GM23338 (cell line): Measurements from ENCODE around the gene SRSF1. TPM values are rescaled to one million over a fixed set of nuclear protein-coding genes. Genes with fewer than 3 reads are reported as not detected.

Experiments used
- ATAC-seq: fragments of 200-7000 bp; cut with Tn5 transposase; 3 replicates; pipeline ENCODE4 v1.9.1; 2020
- DNase-seq: peaks from one replicate; pipeline ENCODE4 v3.0.0-alpha.2; 2015; ENCODE audit warnings: low spot score
- H2AFZ ChIP-seq: fragments of 200-600 bp; sonication (generic); 2 replicates; pipeline ENCODE4 v1.8.0; 2016; ENCODE audit warnings: antibody characterized with exemption, mild to moderate bottlenecking, moderate library complexity
- H3F3A ChIP-seq: fragments of 200-600 bp; sonication (generic); replicated peaks from 2 replicates; pipeline ENCODE4 v1.8.0; 2017; ENCODE audit warnings: antibody characterized with exemption, mixed run types, low read depth
- H3K27ac ChIP-seq: fragments of 200-600 bp; sonication (generic); 2 replicates; pipeline ENCODE4 v1.6.1; 2016; ENCODE audit warnings: low read depth
- H3K27me3 ChIP-seq: fragments of 200-600 bp; sonication (generic); 2 replicates; pipeline ENCODE4 v1.8.0; 2016; ENCODE audit warnings: mild to moderate bottlenecking, mixed run types, moderate library complexity; ENCODE audit not compliant: insufficient read depth
- H3K36me3 ChIP-seq: fragments of 200-600 bp; sonication (generic); 2 replicates; pipeline ENCODE4 v1.8.0; 2016; ENCODE audit warnings: mild to moderate bottlenecking; ENCODE audit not compliant: insufficient read depth
- H3K4me1 ChIP-seq: fragments of 200-600 bp; sonication (generic); 2 replicates; pipeline ENCODE4 v1.8.0; 2016; ENCODE audit warnings: mild to moderate bottlenecking, moderate library complexity; ENCODE audit not compliant: insufficient read depth
- H3K4me2 ChIP-seq: fragments of 200-600 bp; sonication (generic); 2 replicates; pipeline ENCODE4 v1.7.1; 2017; ENCODE audit warnings: mixed run types
- H3K4me3 ChIP-seq: fragments of 200-600 bp; sonication (generic); 2 replicates; pipeline ENCODE4 v1.6.1; 2016; ENCODE audit warnings: mixed run types
- H3K79me2 ChIP-seq: fragments of 200-600 bp; sonication (generic); replicated peaks from 2 replicates; pipeline ENCODE4 v1.8.0; 2017; ENCODE audit warnings: mild to moderate bottlenecking; ENCODE audit not compliant: insufficient read depth
- H3K9me2 ChIP-seq: fragments of 200-600 bp; sonication (generic); 2 replicates; pipeline ENCODE4 v1.8.0; 2017; ENCODE audit not compliant: insufficient read depth
- H4K20me1 ChIP-seq: fragments of 200-600 bp; sonication (generic); replicated peaks from 2 replicates; pipeline ENCODE4 v1.8.0; 2017; ENCODE audit warnings: mild to moderate bottlenecking; ENCODE audit not compliant: insufficient read depth
- H3K27ac Mint-ChIP-seq: 2 replicates; pipeline ENCODE4 v1.8.0; 2020; ENCODE audit warnings: inconsistent platforms, mild to moderate bottlenecking, moderate library complexity, mixed read lengths
- H3K27me3 Mint-ChIP-seq: 3 replicates; pipeline ENCODE4 v1.8.0; 2022; ENCODE audit warnings: low read depth, mild to moderate bottlenecking, moderate library complexity, mixed read lengths, inconsistent platforms; ENCODE audit not compliant: insufficient read depth, poor library complexity
- H3K36me3 Mint-ChIP-seq: 3 replicates; pipeline ENCODE4 v1.8.0; 2021; ENCODE audit warnings: low read depth, mild to moderate bottlenecking, inconsistent platforms, moderate library complexity, mixed read lengths
- H3K4me1 Mint-ChIP-seq: 3 replicates; pipeline ENCODE4 v1.8.0; 2020; ENCODE audit warnings: mild to moderate bottlenecking, inconsistent platforms, mixed read lengths
- H3K4me3 Mint-ChIP-seq: 3 replicates; pipeline ENCODE4 v1.8.0; 2021; ENCODE audit warnings: moderate library complexity, mild to moderate bottlenecking, inconsistent platforms, mixed read lengths
- H3K9me3 Mint-ChIP-seq: 3 replicates; pipeline ENCODE4 v1.8.0; 2020; ENCODE audit warnings: moderate library complexity, mild to moderate bottlenecking, inconsistent platforms, mixed read lengths
- CREB1 ChIP-seq: fragments of 250-450 bp; sonication (Bioruptor Pico); IDR thresholded peaks from 2 replicates; pipeline ENCODE4 v1.5.0; 2020; ENCODE audit warnings: low read depth, mild to moderate bottlenecking, moderate library complexity
- EZH2 ChIP-seq: fragments of 200-600 bp; sonication (generic); IDR thresholded peaks from one replicate; pipeline ENCODE4 v1.8.0; 2017; ENCODE audit warnings: antibody characterized with exemption, mild to moderate bottlenecking, low read depth; ENCODE audit not compliant: unreplicated experiment
- EZH2phosphoT487 ChIP-seq: fragments of 200-600 bp; sonication (generic); IDR thresholded peaks from one replicate; pipeline ENCODE4 v1.8.1; 2018; ENCODE audit warnings: antibody characterized with exemption; ENCODE audit not compliant: unreplicated experiment
- JUNB ChIP-seq: IDR thresholded peaks from one replicate; pipeline ENCODE4 v1.6.1; 2016; ENCODE audit warnings: antibody characterized with exemption; ENCODE audit not compliant: unreplicated experiment
- NANOG ChIP-seq: IDR thresholded peaks from 2 replicates; pipeline ENCODE4 v1.6.1; 2016; ENCODE audit warnings: antibody characterized with exemption, borderline replicate concordance
- POLR2AphosphoS5 ChIP-seq: IDR thresholded peaks from 2 replicates; pipeline ENCODE4 v1.6.1; 2016; ENCODE audit warnings: antibody characterized with exemption, low read depth
- STAT1 ChIP-seq: IDR thresholded peaks from one replicate; pipeline ENCODE4 v1.6.1; 2016; ENCODE audit warnings: antibody characterized with exemption; ENCODE audit not compliant: unreplicated experiment
- ZNF114 ChIP-seq: fragments of 250-450 bp; sonication (Bioruptor Pico); IDR thresholded peaks from 2 replicates; pipeline ENCODE4 v1.5.0; 2020; ENCODE audit warnings: mild to moderate bottlenecking, moderate library complexity
- ZNF331 ChIP-seq: fragments of 250-450 bp; sonication (Bioruptor Pico); IDR thresholded peaks from 2 replicates; pipeline ENCODE4 v1.5.0; 2020; ENCODE audit warnings: low read depth, mild to moderate bottlenecking, moderate library complexity
- polyA plus RNA-seq: library from polyadenylated mRNA; unstranded; fragments of >200 nt; fragmentation: Nextera tagmentation; extraction: Ambion mirVana; gene quantifications from 2 replicates; pipeline ENCODE4 v1.2.1, GENCODE V29; 2016
- total RNA-seq: library from RNA; depleted of rRNA; stranded (reverse); fragments of >200 nt; shearing (Covaris generic); gene quantifications from 2 replicates; pipeline ENCODE4 v1.2.3, GENCODE V29; 2014
- TF ChIP-seq, protein P1 (sequence below): fragments of 250-450 bp; sonication (Bioruptor Pico); IDR thresholded peaks from 2 replicates; pipeline ENCODE4 v1.5.0; 2020; ENCODE audit warnings: mild to moderate bottlenecking, moderate library complexity
- TF ChIP-seq, protein P2 (sequence below), 2 experiments: fragments of 200-600 bp in 1 of 2; sonication (generic) in 1 of 2; conservative IDR thresholded peaks; 2 replicates each; pipeline versions ENCODE4 v1.5.1 to v1.6.1; 2016 to 2017; ENCODE audit warnings: antibody characterized with exemption in 2 of 2, low read depth in 2 of 2, mild to moderate bottlenecking in 2 of 2, moderate library complexity in 1 of 2
- TF ChIP-seq, protein P3 (sequence below): IDR thresholded peaks from 2 replicates; pipeline ENCODE4 v1.6.1; 2016; ENCODE audit warnings: antibody characterized with exemption
- TF ChIP-seq, protein P4 (sequence below): IDR thresholded peaks from one replicate; pipeline ENCODE4 v1.6.1; 2018; ENCODE audit warnings: antibody characterized with exemption; ENCODE audit not compliant: unreplicated experiment

The SRSF1 gene
- total and polyA plus RNA-seq, 2 experiments from 2014 or later = 413 to 584 TPM

DNA sequence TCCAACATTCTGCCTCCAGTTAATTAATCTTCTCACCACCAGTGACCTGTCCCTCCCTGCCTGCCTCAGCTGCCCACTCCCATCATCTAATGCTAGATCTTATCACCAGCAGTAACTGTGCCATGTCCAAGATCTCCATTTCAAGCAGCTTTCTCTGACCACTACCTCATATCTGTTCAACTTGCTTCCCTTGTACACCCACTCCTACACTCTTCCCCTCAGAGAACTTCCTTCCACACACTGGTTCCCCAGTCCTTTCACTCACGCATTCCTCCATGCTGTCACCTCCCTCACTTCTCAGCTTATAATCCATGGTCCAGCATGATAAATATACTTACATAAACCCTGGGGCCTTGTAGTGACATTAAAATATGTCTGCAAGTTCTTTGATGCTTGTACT lies 44.4 kb upstream of the SRSF1 start:
- no peak for DNase-seq
- no peak overlapping the region for H3K27ac Mint-ChIP-seq
- H3K9me3 Mint-ChIP-seq = no peaks in the 10 kb centered on the region
- H3K79me2 ChIP-seq = no peaks in the 10 kb centered on the region
- no peaks in the 10 kb centered on the region for H3K27me3 ChIP-seq
- TF ChIP-seq STAT1 (no peak), POLR2AphosphoS5 (no peak), ZNF331 (CRISPR knock-in tag) (no peak), ZNF114 (CRISPR knock-in tag) (no peak), EZH2phosphoT487 (no peak), EZH2 (no peak), NANOG (no peak), CREB1 (CRISPR knock-in tag) (no peak), JUNB (no peak)
- TF ChIP-seq, protein P1, sequence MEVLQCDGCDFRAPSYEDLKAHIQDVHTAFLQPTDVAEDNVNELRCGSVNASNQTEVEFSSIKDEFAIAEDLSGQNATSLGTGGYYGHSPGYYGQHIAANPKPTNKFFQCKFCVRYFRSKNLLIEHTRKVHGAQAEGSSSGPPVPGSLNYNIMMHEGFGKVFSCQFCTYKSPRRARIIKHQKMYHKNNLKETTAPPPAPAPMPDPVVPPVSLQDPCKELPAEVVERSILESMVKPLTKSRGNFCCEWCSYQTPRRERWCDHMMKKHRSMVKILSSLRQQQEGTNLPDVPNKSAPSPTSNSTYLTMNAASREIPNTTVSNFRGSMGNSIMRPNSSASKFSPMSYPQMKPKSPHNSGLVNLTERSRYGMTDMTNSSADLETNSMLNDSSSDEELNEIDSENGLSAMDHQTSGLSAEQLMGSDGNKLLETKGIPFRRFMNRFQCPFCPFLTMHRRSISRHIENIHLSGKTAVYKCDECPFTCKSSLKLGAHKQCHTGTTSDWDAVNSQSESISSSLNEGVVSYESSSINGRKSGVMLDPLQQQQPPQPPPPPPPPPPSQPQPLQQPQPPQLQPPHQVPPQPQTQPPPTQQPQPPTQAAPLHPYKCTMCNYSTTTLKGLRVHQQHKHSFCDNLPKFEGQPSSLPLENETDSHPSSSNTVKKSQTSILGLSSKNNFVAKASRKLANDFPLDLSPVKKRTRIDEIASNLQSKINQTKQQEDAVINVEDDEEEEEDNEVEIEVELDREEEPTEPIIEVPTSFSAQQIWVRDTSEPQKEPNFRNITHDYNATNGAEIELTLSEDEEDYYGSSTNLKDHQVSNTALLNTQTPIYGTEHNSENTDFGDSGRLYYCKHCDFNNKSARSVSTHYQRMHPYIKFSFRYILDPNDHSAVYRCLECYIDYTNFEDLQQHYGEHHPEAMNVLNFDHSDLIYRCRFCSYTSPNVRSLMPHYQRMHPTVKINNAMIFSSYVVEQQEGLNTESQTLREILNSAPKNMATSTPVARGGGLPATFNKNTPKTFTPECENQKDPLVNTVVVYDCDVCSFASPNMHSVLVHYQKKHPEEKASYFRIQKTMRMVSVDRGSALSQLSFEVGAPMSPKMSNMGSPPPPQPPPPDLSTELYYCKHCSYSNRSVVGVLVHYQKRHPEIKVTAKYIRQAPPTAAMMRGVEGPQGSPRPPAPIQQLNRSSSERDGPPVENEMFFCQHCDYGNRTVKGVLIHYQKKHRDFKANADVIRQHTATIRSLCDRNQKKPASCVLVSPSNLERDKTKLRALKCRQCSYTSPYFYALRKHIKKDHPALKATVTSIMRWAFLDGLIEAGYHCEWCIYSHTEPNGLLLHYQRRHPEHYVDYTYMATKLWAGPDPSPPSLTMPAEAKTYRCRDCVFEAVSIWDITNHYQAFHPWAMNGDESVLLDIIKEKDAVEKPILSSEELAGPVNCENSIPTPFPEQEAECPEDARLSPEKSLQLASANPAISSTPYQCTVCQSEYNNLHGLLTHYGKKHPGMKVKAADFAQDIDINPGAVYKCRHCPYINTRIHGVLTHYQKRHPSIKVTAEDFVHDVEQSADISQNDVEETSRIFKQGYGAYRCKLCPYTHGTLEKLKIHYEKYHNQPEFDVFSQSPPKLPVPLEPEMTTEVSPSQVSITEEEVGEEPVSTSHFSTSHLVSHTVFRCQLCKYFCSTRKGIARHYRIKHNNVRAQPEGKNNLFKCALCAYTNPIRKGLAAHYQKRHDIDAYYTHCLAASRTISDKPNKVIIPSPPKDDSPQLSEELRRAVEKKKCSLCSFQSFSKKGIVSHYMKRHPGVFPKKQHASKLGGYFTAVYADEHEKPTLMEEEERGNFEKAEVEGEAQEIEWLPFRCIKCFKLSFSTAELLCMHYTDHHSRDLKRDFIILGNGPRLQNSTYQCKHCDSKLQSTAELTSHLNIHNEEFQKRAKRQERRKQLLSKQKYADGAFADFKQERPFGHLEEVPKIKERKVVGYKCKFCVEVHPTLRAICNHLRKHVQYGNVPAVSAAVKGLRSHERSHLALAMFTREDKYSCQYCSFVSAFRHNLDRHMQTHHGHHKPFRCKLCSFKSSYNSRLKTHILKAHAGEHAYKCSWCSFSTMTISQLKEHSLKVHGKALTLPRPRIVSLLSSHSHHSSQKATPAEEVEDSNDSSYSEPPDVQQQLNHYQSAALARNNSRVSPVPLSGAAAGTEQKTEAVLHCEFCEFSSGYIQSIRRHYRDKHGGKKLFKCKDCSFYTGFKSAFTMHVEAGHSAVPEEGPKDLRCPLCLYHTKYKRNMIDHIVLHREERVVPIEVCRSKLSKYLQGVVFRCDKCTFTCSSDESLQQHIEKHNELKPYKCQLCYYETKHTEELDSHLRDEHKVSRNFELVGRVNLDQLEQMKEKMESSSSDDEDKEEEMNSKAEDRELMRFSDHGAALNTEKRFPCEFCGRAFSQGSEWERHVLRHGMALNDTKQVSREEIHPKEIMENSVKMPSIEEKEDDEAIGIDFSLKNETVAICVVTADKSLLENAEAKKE = no peak
- TF ChIP-seq, protein P2, sequence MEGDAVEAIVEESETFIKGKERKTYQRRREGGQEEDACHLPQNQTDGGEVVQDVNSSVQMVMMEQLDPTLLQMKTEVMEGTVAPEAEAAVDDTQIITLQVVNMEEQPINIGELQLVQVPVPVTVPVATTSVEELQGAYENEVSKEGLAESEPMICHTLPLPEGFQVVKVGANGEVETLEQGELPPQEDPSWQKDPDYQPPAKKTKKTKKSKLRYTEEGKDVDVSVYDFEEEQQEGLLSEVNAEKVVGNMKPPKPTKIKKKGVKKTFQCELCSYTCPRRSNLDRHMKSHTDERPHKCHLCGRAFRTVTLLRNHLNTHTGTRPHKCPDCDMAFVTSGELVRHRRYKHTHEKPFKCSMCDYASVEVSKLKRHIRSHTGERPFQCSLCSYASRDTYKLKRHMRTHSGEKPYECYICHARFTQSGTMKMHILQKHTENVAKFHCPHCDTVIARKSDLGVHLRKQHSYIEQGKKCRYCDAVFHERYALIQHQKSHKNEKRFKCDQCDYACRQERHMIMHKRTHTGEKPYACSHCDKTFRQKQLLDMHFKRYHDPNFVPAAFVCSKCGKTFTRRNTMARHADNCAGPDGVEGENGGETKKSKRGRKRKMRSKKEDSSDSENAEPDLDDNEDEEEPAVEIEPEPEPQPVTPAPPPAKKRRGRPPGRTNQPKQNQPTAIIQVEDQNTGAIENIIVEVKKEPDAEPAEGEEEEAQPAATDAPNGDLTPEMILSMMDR (conservative IDR thresholded peaks at IDR 0.05; ENCODE audit: low read depth in 2 of 2) = no peak
- TF ChIP-seq, protein P3, sequence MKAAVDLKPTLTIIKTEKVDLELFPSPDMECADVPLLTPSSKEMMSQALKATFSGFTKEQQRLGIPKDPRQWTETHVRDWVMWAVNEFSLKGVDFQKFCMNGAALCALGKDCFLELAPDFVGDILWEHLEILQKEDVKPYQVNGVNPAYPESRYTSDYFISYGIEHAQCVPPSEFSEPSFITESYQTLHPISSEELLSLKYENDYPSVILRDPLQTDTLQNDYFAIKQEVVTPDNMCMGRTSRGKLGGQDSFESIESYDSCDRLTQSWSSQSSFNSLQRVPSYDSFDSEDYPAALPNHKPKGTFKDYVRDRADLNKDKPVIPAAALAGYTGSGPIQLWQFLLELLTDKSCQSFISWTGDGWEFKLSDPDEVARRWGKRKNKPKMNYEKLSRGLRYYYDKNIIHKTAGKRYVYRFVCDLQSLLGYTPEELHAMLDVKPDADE = no peak
- TF ChIP-seq, protein P4, sequence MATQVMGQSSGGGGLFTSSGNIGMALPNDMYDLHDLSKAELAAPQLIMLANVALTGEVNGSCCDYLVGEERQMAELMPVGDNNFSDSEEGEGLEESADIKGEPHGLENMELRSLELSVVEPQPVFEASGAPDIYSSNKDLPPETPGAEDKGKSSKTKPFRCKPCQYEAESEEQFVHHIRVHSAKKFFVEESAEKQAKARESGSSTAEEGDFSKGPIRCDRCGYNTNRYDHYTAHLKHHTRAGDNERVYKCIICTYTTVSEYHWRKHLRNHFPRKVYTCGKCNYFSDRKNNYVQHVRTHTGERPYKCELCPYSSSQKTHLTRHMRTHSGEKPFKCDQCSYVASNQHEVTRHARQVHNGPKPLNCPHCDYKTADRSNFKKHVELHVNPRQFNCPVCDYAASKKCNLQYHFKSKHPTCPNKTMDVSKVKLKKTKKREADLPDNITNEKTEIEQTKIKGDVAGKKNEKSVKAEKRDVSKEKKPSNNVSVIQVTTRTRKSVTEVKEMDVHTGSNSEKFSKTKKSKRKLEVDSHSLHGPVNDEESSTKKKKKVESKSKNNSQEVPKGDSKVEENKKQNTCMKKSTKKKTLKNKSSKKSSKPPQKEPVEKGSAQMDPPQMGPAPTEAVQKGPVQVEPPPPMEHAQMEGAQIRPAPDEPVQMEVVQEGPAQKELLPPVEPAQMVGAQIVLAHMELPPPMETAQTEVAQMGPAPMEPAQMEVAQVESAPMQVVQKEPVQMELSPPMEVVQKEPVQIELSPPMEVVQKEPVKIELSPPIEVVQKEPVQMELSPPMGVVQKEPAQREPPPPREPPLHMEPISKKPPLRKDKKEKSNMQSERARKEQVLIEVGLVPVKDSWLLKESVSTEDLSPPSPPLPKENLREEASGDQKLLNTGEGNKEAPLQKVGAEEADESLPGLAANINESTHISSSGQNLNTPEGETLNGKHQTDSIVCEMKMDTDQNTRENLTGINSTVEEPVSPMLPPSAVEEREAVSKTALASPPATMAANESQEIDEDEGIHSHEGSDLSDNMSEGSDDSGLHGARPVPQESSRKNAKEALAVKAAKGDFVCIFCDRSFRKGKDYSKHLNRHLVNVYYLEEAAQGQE = no peak
- H3K36me3 Mint-ChIP-seq = no peaks in the 10 kb centered on the region
- H3K27me3 Mint-ChIP-seq = no peaks in the 10 kb centered on the region
- H3K4me1 Mint-ChIP-seq = peaks cover 9% of the 10 kb centered on the region
- peaks cover 6% of the 10 kb centered on the region for H3K4me1 ChIP-seq
- H3K4me2 ChIP-seq = no peak overlapping the region
- H4K20me1 ChIP-seq = no peaks in the 10 kb centered on the region
- H3F3A ChIP-seq = 0 out of 2 replicates have a peak, but pooled peaks cover 8% of the 10 kb centered on the region
- no peak overlapping the region for H3K27ac ChIP-seq
- H3K4me3 ChIP-seq = no peak overlapping the region
- H3K9me2 ChIP-seq = no peaks in the 10 kb centered on the region
- no peak overlapping the region for H2AFZ ChIP-seq
- ATAC-seq = no peak
- H3K36me3 ChIP-seq = no peaks in the 10 kb centered on the region
- no peak overlapping the region for H3K4me3 Mint-ChIP-seq
